GM03348 (cell line): Measurements from ENCODE around the gene MACROD2.

Source experiments
- DNase-seq: peaks from one replicate; pipeline ENCODE4 v3.0.0; 2012; ENCODE audit warnings: low spot score

Gene MACROD2

DNA sequence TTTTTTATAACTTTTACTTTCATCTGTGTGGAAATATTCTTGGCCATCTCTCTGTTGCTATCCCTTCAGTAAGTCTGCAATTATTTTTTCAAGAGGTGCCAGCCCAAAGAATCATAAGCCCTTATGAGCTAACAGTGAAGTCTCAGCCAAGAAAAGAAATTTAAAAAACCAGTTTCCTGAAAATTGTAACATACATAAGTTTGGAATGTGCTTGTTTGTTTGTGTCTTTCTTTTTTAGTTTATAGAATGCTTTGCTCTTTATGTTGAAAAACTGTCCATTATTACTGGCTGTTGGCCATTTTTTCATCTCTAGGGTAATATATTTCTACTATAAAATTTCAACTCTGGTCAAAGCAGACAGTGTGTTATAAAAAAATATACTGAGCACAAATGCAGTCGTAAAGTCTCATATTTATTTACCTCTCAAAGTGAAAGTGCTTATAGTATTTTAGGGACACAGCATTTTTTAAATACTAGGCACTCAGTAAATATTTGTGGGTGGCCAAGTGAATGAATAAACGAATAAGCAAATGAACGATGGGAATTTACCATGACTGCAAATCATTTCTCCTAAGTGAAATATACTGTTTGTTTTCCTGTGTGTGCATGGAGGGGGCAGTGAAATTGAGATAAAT is 1918.2 kb downstream of the MACROD2 start:
- DNase-seq: no peak

- no peak for DNase-seq
Measured at GRCh38 chr20:15916623-15917022, 1921.3 kb downstream of the MACROD2 start.

GRCh38 chr20:15917283-15917682 is 1922.0 kb downstream of the MACROD2 start:
- DNase-seq: no peak

GRCh38 chr20:15918631-15919030 is 1923.3 kb downstream of the MACROD2 start:
- no peak for DNase-seq

DNA sequence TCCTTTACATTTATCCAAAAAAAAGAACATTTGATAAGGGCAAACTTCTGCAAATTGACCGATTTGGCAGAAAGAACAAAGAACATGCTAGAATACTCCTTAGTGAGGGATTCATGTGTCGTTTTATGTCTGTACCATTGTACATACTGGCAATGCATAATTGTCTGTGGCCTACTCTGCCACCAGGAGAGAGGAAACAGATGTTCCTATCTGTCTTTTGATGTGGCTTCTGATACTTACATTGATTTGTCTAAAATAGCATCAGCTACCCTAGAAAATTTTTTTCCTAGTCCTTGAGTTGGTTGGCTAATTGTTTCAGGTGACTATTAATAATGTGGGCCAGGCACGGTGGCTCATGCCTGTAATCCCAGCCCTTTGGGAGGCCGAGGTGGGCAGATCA is 1923.8 kb downstream of the MACROD2 start:
- DNase-seq: no peak

DNA sequence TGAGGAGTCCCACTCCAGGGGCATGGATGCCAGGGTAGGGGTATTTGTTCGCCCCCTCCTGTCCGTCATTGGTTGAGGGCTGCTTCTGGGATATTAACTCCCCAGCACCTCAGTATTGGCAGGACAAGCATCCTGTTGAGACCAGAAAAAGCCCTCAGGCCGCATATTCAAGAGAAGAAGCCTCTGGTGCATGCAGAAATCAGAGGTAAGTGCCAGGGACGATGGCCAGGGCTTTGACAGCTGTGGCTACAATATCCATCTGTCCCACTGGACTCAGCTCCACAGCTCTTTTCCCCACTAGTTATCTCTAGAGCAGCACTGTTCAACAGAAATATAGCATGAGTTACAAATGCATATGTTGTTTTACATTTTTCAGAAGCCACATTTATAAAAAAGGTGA is 1926.6 kb downstream of the MACROD2 start:
- DNase-seq: no peak

- no peak for DNase-seq
Measured at GRCh38 chr20:15922556-15922955, 1927.2 kb downstream of the MACROD2 start.

GRCh38 chr20:15923030-15923776 is 1927.9 kb downstream of the MACROD2 start:
- DNase-seq: no peak

GRCh38 chr20:15924556-15924955 is 1929.2 kb downstream of the MACROD2 start:
- DNase-seq: no peak

GRCh38 chr20:15925376-15925775 is 1930.1 kb downstream of the MACROD2 start:
- no peak for DNase-seq

GRCh38 chr20:15927893-15928650 is 1932.8 kb downstream of the MACROD2 start:
- no peak for DNase-seq

GRCh38 chr20:15928946-15929345 is 1933.6 kb downstream of the MACROD2 start:
- no peak for DNase-seq

- peak; percentile 39 for DNase-seq
Measured at GRCh38 chr20:15930311-15931305, 1935.3 kb downstream of the MACROD2 start.

DNA sequence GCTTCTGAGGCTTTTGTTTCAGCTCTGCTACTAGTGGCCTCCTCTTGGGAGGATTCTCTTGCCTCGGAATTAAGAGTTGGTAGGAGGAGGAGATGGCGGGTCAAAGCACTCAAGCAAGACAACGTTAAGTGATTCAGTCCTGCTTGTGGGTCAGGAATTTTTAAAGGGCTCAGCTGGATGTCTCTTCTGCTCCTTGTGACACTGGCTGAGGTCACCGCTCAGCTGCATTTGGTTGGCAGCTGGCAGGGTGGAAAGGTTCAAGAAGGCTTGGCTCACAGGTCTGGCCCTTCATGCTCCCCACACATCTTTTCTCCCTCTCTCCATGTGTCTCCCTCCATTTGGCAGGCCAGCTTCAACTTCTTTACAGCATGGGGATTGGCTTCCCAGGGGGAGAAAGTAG is 1936.6 kb downstream of the MACROD2 start:
- DNase-seq: no peak

GRCh38 chr20:15937179-15937578 is 1941.9 kb downstream of the MACROD2 start:
- no peak for DNase-seq

DNA sequence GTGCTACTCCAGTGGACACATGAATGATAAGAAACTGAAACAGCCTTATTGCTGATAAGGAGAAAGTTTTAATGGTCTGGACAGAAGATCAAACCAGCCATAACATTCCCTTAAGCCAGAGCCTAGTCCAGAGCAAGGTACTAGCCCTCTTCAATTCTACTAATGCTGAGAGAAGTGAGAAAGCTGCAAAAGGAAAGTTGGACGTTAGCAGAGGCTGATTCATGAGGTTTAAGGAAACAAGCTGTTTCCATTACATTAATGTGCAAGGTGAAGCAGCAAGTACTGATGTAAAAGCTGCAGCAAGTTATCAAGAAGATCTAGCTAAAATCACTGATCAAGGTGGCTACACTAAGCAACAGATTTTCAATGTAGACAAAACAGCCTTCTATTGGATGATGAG is 1943.5 kb downstream of the MACROD2 start:
- DNase-seq: no peak

- DNase-seq: no peak
Measured at GRCh38 chr20:15940127-15940526, 1944.8 kb downstream of the MACROD2 start.

DNA sequence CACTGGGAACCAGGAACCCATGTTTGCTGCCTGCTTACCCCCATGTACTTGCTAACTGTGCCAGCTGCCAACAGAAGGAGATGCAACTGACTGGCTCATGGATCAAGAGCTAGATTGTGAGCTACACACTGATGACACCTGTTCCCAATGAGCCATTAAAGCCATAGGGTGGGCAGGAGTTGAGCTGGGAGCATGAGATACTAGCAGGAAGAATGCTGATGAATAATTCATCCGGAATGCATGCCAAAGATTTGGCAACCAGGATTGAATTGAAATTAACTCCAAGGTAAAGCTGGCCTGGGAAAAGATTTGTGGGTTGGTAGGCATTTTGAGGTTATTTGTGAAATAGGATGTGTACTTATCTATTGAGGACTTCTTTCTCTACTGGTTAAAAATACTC is 1946.8 kb downstream of the MACROD2 start:
- no peak for DNase-seq

DNA sequence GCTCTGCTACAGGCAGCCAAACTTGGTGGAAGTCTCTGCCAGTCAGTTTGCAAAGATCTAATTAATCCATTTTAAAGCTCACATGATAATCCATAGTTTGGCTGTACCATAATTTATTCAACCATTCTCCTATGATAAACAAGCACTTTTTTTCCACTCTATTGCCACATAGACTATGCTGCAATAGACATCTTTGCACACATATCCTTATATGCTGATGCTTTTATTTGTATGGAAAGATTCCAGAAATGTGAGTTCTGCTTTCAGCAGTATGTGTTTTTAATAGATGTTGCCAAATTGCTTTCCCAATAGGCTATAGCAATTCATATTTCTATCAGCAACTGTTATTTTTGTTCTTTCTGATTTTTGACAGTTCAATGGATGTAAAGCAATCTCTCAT is 1950.0 kb downstream of the MACROD2 start:
- no peak for DNase-seq

DNA sequence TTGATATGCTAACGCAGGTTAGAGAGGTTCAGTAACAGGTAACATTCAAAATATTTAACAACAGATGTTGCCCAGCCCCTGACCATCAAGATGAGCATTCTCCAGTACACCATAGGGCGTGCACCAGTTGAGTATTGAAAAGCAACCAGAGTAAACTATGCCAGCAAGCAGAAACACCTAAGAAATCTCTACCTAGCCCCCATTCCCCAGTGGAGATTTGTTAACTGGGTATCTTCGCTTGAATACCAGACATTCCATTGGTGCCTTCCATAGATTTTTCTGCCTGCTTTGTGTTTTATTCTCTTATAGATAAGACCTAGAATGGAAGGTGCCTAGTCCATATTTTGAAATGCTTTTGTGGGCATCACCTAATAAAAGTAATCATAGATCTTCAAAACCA is 1954.1 kb downstream of the MACROD2 start:
- no peak for DNase-seq

DNA sequence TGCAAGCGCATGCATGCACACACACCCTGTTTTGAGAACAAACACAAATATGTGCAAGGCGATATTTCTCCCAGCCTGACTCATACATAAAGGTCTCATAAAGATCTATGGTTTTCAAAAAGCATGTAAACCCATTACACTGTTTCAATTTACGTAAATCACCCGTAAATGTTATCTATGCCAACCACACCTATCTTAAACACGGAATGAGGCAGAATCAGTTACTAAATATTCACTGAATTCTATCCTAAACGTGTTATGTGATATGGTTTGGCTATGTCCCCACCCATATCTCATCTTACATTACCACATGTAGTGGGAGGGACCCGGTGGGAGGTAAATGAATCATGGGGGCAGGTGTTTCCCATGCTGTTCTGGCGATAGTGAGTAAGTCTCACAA is 1956.3 kb downstream of the MACROD2 start:
- no peak for DNase-seq

DNA sequence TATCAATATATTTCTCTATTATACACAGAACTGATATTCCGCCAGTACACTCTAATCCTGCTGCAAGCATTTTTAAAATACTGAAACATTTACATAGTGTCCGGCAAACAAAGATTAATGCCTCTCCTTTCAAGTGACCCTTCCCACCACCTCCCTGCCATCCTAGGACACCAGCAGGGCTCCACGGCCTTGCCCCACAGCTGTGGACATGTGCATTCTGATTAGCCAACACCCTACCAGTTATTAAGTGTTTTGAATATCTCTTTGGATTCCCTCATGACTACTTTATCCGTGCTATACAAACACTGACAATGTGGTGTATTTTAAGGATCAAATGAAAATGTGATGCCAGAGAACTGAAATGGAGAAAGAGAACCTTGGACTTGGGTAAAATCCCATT is 1962.8 kb downstream of the MACROD2 start:
- DNase-seq: no peak
